ENCODE results near the gene PAN3.

Gene PAN3

GRCh38 chr13:28327373-28328270, 189.3 kb downstream of the PAN3 start:
- DNase-seq = no peak
- intact Hi-C loops (cut with DNase I) = loop anchor here (10.0 kb wide), 1 partner anchor 467 kb away; no protein-coding TSS in a partner anchor

GRCh38 chr13:28328271-28328607, 189.9 kb downstream of the PAN3 start:
- peak in 1 of 10 donors; percentile 82 for DNase-seq
- intact Hi-C loops (cut with DNase I) = loop anchor here (10.0 kb wide), 1 partner anchor 467 kb away; no protein-coding TSS in a partner anchor

- intact Hi-C loops (cut with DNase I) = loop anchor here (10.0 kb wide), 1 partner anchor 465 kb away; no protein-coding TSS in a partner anchor
- peak in 1 of 10 donors; percentile 75 for DNase-seq
These were observed 191.2 kb downstream of the PAN3 start for GRCh38 chr13:28329395-28330158.

- intact Hi-C loops (cut with DNase I) = no loop called here
- DNase-seq = no peak
These were observed 195.0 kb downstream of the PAN3 start for GRCh38 chr13:28333204-28333881.

DNA sequence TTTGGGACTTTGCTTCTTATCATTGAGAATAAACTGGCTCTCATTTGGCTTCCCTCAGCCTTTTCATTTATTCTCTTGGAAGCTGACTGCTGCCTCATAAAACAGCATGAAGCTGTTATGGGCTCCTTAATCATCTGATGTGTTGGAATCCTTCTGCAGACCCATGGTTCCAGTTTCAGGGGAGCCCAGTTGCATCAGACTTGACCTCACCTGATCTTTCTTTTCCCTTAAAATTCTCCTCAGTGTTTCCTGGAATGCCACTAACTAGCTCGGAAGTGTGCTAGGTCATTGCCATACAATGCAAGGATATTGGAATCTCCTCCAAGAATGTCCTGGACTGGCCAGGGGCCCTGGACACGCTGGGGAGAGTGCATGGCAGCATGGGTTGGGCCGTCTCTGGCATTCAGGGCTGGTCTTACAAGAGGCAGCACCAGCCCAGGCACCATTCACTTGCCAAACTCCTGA, 197.9 kb downstream of the PAN3 start:
- DNase-seq = no peak
- intact Hi-C loops (cut with DNase I) = no loop called here

GRCh38 chr13:28337166-28338005, 199.0 kb downstream of the PAN3 start:
- intact Hi-C loops (cut with DNase I) = no loop called here
- no peak for DNase-seq

DNA sequence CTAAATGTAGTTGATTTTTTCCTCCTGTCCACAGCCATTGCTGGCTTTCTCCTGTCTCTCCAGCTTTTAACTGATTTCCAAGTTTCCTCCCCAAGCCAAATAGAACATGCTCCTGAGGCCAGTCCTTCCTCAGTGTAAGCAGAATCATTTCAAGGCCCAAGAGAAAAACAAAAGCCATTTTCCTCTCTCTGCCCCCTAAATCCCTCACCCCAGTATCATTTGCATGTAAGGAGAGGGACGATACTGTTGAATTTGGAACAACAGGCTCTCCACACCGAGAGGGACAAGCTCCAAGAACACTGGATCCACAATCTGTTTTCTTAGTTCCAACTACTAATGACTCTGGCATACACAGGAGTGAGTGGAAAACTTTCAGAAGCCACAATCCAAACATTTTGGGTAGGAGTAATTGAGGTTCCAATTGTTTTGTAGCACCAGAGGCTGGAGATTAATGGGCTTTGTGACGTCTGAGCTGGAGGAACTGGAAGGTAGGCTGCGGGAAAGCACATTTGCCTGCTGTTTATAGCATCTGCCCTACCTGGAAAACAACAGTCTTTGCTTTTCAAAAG, 199.7 kb downstream of the PAN3 start:
- DNase-seq = no peak
- intact Hi-C loops (cut with DNase I) = no loop called here

DNA sequence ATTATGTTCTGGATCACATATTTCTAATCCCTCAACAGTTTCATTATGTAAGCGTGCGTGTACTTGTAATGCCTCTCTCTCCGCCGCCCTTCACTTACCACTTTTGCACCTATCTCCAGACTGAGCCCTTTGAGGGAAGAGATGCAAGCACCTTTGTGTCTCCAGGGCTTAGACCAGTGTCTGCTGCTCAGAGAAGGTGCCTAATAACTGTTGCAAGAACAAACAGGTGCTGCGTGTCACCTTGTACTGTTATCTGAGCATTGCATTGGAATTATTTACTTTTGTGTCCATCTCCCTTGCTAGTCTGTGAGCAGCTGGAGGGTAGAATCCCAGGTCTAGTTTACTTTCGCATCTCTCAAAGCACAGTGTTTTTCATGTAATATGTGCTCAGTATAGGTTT, 200.4 kb downstream of the PAN3 start:
- intact Hi-C loops (cut with DNase I) = no loop called here
- DNase-seq = no peak

DNA sequence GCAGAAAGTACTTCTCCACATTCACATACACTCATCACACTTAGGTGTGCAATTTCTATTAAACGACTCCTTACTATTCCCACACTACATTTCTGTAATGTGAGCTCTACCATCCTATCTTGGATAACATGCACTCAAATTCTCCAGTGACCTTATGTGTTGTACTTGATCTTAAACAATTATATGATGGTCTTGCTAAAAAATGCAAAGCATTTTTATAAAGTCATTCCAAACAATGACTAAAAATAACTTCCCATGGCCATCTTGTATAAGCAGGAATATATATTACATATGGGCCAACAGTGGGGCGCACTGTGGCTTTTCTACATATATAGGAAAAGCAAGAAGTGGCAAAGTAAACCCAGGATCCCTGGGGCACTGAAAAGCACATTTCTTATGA, 201.1 kb downstream of the PAN3 start:
- no peak for DNase-seq
- intact Hi-C loops (cut with DNase I) = no loop called here

GRCh38 chr13:28340272-28340793, 202.0 kb downstream of the PAN3 start:
- DNase-seq = no peak
- intact Hi-C loops (cut with DNase I) = no loop called here

GRCh38 chr13:28342251-28342650, 203.9 kb downstream of the PAN3 start:
- no peak for DNase-seq
- intact Hi-C loops (cut with DNase I) = no loop called here

DNA sequence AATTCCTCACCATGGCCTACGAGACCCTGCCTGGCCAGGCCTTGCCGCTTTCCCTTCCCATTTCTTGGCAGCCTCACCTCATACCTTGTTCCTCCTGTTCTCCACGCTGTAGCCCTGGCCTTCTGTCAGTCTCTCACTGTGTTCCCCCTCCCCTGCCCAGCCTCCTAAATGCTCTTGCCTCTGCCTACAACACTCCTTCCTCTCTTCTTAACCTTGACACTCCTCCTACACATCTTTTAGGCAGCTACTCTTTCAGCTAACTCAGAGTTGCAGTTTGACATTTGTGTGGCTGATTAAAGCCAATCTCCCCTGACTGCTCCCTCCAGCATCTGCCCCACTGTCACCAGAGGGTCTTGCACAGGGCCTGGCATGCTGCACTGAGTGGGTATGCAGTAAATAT, 205.8 kb downstream of the PAN3 start:
- DNase-seq = no peak
- intact Hi-C loops (cut with DNase I) = no loop called here
